ENCODE results near the gene MNT.

MNT gene

GRCh38 chr17:2416010-2416734 is 15.3 kb upstream of the MNT start:
- DNase-seq (ENCODE audit: low spot score): peak; percentile 82

- DNase-seq (ENCODE audit: low spot score): no peak
These were observed 14.2 kb upstream of the MNT start for GRCh38 chr17:2415081-2415480.

- DNase-seq (ENCODE audit: low spot score): no peak
These were observed 13.7 kb upstream of the MNT start for GRCh38 chr17:2414446-2415064.

- DNase-seq (ENCODE audit: low spot score): no peak
These were observed 11.7 kb upstream of the MNT start for GRCh38 chr17:2412561-2413021.

GRCh38 chr17:2410951-2411350 is 10.1 kb upstream of the MNT start:
- no peak for DNase-seq (ENCODE audit: low spot score)

GRCh38 chr17:2406903-2407790 is 6.3 kb upstream of the MNT start:
- no peak for DNase-seq (ENCODE audit: low spot score)

- no peak for DNase-seq (ENCODE audit: low spot score)
These were observed 5.5 kb upstream of the MNT start for GRCh38 chr17:2406271-2406902.

- DNase-seq (ENCODE audit: low spot score): no peak
These were observed 4.5 kb upstream of the MNT start for GRCh38 chr17:2405247-2405926.

GRCh38 chr17:2403044-2403443 is 2.2 kb upstream of the MNT start:
- DNase-seq (ENCODE audit: low spot score): no peak

GRCh38 chr17:2402544-2402943 is 1.7 kb upstream of the MNT start:
- DNase-seq (ENCODE audit: low spot score): no peak

GRCh38 chr17:2401426-2402221 is 764 bp upstream of the MNT start:
- DNase-seq (ENCODE audit: low spot score): peak; percentile 97

- DNase-seq (ENCODE audit: low spot score): peak; percentile 61
These were observed 390 bp downstream of the MNT start for GRCh38 chr17:2400474-2400866.

GRCh38 chr17:2399572-2400473 is 1.0 kb downstream of the MNT start:
- DNase-seq (ENCODE audit: low spot score): peak; percentile 94

GRCh38 chr17:2398655-2399571 is 1.9 kb downstream of the MNT start:
- no peak for DNase-seq (ENCODE audit: low spot score)

- no peak for DNase-seq (ENCODE audit: low spot score)
These were observed 2.7 kb downstream of the MNT start for GRCh38 chr17:2398182-2398581.

GRCh38 chr17:2397247-2398171 is 3.4 kb downstream of the MNT start:
- no peak for DNase-seq (ENCODE audit: low spot score)

- peak; percentile 53 for DNase-seq (ENCODE audit: low spot score)
These were observed 4.2 kb downstream of the MNT start for GRCh38 chr17:2396568-2397246.

Measured in germinal center (tissue), 1 donor.